ENCODE data around the gene IGFL3.
"Not testable (repeated sequence)": the region's sequence is repeated elsewhere in the genome, so short reads cannot be mapped to it uniquely, and the experiment has no call there.

Gene IGFL3

GRCh38 chr19:46118136-46118535, 6.4 kb downstream of the IGFL3 start:
- DNase-seq, result no peak

GRCh38 chr19:46116121-46116520, 8.4 kb downstream of the IGFL3 start:
- DNase-seq, result no peak

GRCh38 chr19:46115396-46116106, 8.9 kb downstream of the IGFL3 start:
- DNase-seq, result no peak

- DNase-seq, result no peak
Measured at GRCh38 chr19:46113726-46114125, 10.8 kb downstream of the IGFL3 start.

DNA sequence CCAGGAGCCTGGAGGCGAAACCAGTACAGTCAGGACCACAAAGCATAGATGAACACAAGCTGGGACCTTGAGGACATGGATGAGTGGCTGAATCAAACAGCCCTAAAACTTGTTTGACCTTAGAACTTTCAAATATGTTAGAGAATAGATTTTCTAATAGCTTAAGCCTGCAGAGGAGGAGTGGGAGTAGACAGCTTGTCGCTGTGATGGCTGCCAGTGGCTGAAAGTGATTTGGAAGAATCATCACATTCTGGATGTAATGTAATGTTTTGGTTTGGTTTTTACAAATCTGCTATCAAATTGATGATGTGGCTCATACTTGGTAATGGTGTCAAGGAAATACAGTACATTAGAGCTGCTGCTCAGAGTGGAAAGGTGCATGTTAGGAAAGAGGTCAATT, 12.0 kb downstream of the IGFL3 start:
- no peak for DNase-seq

- no peak for DNase-seq
Measured at GRCh38 chr19:46111376-46111775, 13.1 kb downstream of the IGFL3 start.

DNA sequence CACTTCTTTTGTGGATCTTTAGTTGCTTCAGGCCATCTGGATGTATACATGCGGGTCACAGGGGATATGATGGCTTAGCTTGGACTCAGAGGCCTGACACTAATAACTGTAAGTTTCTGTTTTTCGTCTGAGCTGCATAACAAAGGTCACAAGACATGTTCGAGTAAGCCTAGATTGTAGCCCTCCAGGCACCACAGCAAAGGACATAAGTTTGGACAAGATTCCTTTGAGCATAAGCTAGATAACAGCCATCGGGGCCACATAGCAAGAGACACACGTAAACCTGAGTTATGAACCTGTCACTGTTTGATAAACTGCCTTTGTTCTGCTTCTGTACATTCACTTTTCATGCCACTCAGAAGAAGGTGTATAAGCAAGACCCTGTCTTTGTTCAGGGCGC, 14.6 kb downstream of the IGFL3 start:
- no peak for DNase-seq

GRCh38 chr19:46107371-46107770, 17.1 kb downstream of the IGFL3 start:
- DNase-seq, result no peak

- not testable (repeated sequence) for DNase-seq
Measured at GRCh38 chr19:46102333-46102732, 22.2 kb downstream of the IGFL3 start.

GRCh38 chr19:46101293-46101692, 23.2 kb downstream of the IGFL3 start:
- DNase-seq, result no peak

DNA sequence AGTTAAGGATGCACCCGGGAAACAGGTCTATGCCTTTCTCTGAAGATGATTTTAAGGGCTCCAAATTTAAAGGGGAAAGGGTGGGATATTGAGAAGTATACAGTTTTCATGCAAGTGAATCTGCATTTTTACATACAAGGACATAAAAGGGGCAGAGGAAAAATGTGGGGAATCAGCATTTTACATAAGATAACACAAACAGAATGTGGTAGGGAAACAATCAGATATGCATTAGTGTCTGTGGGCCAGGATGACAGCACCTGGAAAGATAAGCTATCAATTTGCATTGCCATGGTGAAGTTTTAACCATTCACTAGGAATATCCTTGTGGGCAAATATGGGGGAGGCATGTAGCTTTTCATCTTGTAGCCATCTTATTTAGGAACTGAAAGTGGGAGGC, 24.1 kb downstream of the IGFL3 start:
- DNase-seq, result no peak

DNA sequence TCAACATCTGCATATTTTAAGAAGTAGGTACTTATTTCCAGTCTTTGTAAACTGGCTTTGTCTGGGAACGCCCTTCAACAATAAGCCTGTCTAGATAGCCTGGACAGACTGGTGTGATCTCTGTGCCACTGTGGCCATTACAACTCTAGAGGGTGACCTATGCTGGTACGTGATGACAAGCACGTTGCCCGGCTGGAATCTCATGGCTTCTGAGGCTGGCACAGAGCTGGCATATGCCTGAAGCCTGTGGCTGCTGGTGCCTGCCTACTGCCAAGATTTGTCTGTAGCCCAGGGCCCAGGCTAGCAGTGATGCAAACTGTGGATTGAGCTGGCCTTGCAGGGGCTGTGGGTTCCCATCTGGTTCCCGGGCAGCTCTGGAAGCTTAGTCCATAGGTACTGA, 34.0 kb downstream of the IGFL3 start:
- DNase-seq, result no peak

DNA sequence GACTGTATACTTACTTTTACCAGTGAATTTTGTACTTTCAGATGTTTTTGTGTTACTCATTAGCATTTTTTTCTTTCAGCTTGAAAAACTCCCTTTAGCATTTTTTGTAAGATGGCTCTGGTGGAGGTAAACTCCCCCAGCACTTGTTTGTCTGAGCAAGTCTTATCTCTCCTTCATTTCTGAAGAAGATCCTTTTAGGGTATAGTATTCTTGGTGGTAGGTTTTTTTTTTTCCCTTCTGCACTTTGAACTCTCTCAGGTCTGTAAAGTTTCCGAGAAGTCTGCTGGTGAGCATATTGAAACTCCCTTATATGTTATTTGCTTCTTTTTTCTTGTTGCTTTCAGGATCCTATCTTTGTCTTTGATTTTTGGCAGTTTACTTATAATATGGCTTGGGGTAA, 35.1 kb downstream of the IGFL3 start:
- DNase-seq, result no peak

DNA sequence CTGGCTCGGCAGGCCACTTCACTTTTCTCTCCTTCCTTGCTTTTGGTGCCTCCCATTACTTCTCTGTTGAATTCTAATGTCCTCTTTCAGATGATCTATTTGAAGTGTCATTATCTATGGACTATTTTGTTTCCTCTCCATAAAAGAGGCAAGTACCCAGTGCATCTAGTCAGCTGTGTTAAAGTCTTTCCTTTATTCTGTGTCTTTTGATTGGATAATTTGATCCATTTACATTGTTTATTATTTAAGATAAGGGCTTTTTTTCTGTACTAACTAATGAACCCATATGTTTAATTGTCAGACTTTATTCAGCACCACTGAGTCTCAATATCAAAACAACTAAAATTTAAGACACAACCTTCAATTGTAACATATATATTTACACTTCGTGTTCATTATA, 36.4 kb downstream of the IGFL3 start:
- no peak for DNase-seq

GRCh38 chr19:46085888-46086287, 38.6 kb downstream of the IGFL3 start:
- DNase-seq, result no peak

- DNase-seq, result no peak
Measured at GRCh38 chr19:46082728-46083050, 41.8 kb downstream of the IGFL3 start.

GRCh38 chr19:46081928-46082727, 42.4 kb downstream of the IGFL3 start:
- no peak for DNase-seq

DNA sequence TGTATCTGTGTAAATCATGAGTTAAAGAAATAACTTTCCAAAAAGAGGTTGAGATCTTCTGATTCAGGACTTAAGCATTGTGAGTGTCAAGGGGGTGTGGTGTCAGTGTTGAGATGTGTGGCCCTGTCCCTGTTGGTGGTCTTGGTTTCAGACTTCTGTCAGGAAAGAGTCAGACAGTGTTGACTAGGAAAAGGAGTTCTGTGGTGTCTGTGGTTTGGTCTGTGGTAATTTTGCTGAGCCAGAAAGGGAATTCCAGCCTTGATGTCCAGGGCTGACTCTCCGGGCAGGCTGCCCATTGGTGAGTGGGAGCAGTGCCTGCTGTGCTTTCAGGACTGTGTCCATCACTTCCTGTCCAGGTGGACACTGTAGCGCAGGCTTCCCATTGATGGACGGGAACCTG, 43.9 kb downstream of the IGFL3 start:
- no peak for DNase-seq

DNA sequence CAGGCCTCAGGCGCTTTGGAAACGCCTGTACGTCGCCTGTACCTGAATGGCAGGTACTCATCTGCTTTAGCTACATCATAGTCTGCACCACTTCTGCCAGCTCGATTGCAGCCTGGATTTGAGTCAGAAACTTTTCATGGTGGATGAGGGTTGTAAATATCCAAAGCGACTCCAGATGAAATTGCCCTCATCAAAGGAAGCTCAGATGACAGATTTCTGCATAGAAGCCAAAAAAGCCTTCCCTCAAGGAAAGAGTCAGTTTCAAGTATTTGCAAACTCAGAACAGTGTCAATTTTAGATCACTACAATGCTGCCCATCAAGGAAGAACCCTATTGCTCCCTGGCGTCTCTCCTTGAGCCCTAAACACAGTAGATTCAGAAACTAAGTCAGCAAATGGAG, 44.9 kb downstream of the IGFL3 start:
- no peak for DNase-seq

- not testable (repeated sequence) for DNase-seq
Measured at GRCh38 chr19:46078573-46079332, 45.7 kb downstream of the IGFL3 start.

GRCh38 chr19:46077815-46078167, 46.7 kb downstream of the IGFL3 start:
- DNase-seq, result no peak

DNA sequence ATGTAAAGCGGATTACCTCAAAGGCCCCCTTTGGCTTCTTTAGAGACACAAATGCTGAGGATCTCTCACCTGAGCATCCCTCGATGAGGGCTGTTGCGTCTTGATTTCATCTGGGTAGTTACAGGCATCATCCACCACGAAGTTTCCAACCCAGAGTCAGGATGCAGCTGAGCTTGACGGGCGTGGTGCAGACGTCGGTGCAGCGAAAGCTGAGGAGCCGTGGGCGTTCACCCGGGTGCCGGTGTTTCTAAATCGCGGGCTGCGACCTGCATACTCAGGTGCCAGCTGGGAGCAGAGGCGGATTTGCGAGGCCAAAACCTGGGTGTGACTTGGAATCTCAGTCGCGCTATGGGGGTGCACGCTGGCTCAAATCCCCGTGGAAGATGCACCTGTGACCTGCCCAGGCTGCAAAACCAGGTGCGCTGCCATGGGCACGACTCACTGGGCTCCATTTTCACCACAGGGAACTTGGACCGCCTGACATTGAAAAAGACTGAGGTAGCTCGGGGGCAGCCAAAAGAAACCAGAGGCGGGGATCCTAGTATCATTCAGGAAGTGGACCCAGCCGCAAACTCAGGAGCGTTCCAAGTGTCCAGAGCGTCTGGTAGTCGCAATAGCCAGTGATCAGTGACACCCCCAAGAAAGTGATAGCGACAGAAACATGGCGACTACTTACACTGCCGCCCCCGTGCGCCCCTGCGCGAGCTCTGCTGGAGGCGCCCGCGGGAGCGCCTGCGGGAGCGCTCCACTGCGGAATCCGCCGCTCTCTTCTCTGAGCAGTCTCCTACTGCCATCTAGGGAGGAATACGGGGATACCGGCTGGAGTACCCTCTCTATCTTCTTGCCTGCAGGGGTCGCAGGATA, 47.3 kb downstream of the IGFL3 start:
- DNase-seq, result no peak
